ENCODE results near the gene WBP2. TPM values are rescaled to one million over a fixed set of nuclear protein-coding genes. Genes with fewer than 3 reads are reported as not detected.
"Not testable (repeated sequence)": the region's sequence is repeated elsewhere in the genome, so short reads cannot be mapped to it uniquely, and the experiment has no call there.

WBP2 gene
- total and polyA plus RNA-seq, 8 donors = 56.0 to 106 (median 67.9) TPM

GRCh38 chr17:75864448-75864871 is 9.3 kb upstream of the WBP2 start:
- Histone ChIP-seq H3K27ac (peak overlapping the region in 1 of 4 donors; percentile 15), H3K4me3 (no peak overlapping the region), H3K36me3 (no peaks in the 10 kb centered on the region), H3K9me3 (no peaks in the 10 kb centered on the region), H3K4me1 (no peaks in the 10 kb centered on the region), H3K27me3 (no peaks in the 10 kb centered on the region)
- DNase-seq (no peak), ATAC-seq (peak in 3 of 4 donors; percentile 45 to 51 (median 51)), FAIRE-seq (no peak)
- TF ChIP-seq CTCF (IDR thresholded peaks at IDR 0.05) = no peak
- intact Hi-C loops (cut with DNase I) = no loop called here
- WGBS, 2 donors = 75 to 80% methylated on average over 8 of the region's 8 CpGs

GRCh38 chr17:75861927-75862317 is 6.8 kb upstream of the WBP2 start:
- DNase-seq (no peak), ATAC-seq (peak in 1 of 4 donors; percentile 7), FAIRE-seq (no peak)
- no peaks in the 10 kb centered on the region for H3K4me1 ChIP-seq
- WGBS, 2 donors = 76 to 77% methylated on average over 9 of the region's 9 CpGs
- no peak overlapping the region for H3K4me3 ChIP-seq
- H3K27me3 ChIP-seq = no peaks in the 10 kb centered on the region
- H3K36me3 ChIP-seq = no peaks in the 10 kb centered on the region
- no peak for TF ChIP-seq CTCF (IDR thresholded peaks at IDR 0.05)
- no peak overlapping the region for H3K27ac ChIP-seq
- intact Hi-C loops (cut with DNase I) = no loop called here
- H3K9me3 ChIP-seq = no peaks in the 10 kb centered on the region

- H3K4me1 ChIP-seq; FAIRE-seq; H3K9me3 ChIP-seq; DNase-seq; H3K27me3 ChIP-seq; intact Hi-C loops (cut with DNase I); H3K36me3 ChIP-seq; H3K4me3 ChIP-seq; ATAC-seq: not testable (repeated sequence)
- H3K27ac ChIP-seq = peak overlapping the region in 2 of 4 donors; percentile 62 to 72
- WGBS, 2 donors = 84 to 88% methylated on average over 10 of the region's 10 CpGs
Observed at GRCh38 chr17:75859358-75859757, 4.2 kb upstream of the WBP2 start.

DNA sequence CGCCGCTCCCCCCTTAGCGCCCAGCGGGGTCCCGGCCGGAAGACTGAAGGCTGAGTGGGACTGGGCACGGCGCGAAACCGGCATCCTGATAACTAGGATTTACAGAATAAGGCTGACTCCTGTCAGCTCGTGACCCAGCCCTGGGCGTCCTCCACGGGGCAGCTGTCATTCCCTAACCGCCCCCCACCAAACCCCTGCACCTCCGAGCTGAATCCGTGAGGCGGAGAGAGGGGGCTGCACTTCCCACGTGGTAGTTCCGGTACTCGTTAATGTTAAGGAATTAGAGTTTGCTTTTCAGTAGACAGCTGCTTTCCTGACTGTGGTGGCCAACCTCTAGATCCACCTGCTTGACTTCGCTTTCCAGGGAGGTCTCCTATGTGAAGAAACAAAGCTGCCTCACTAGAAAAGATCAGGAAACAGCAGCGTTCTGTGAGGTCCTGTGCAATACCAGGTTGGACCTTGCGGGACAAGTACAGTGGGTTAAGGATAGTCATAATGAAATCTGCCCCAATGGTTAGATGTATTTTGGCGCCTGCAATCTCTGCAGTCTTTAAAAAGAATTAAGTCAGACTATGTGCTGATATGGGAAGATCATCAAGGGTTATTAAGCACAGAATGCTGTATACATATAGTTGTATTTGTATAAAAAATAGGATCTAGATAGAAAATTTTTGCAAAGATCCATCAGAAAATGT is 1.1 kb upstream of the WBP2 start:
- intact Hi-C loops (cut with DNase I) = no loop called here
- ATAC-seq (peak; percentile 13 to 33 (median 28)), FAIRE-seq (no peak), DNase-seq (no peak)
- Histone ChIP-seq H3K4me1 (peaks cover 7 to 13% (median 11%) of the 10 kb centered on the region in 3 donors), H3K9me3 (no peaks in the 10 kb centered on the region), H3K27ac (peak overlapping the region; percentile 95 to 100 (median 96)), H3K4me3 (peak overlapping the region; percentile 75 to 95 (median 86)), H3K36me3 (peaks cover 0 to 8% (median 4%) of the 10 kb centered on the region in 3 donors), H3K27me3 (no peaks in the 10 kb centered on the region)
- TF ChIP-seq CTCF (IDR thresholded peaks at IDR 0.05) = no peak
- WGBS, 2 donors = 2 to 3% methylated on average over 24 of the region's 24 CpGs

DNA sequence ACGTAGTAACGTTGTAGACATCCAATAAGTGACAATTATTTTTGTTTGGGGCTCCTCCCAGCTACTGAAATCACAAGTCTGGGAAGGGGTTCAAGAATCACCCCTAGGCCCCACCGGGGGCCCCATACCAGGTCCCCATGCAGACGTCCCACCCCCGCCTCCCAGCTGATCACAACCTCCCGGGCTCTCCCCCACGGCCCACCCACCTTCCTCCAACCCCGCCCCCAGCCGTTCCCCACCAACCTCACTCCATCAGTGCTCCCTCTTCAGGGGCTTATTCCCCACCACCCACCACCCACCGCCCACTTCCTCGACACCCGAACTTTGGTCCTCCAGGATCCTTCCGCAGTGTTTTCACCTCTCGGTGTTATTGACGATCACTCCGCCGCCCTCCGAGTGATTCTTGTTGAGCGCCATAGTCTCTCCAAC is 240 bp downstream of the WBP2 start:
- no peaks in the 10 kb centered on the region for H3K27me3 ChIP-seq
- FAIRE-seq (no peak), ATAC-seq (peak; percentile 1 to 15 (median 6)), DNase-seq (peak in 3 of 6 donors; percentile 52 to 77 (median 69))
- H3K27ac ChIP-seq = peak overlapping the region; percentile 84 to 100 (median 96)
- 1 to 2% methylated on average over 19 of the region's 19 CpGs for WGBS, 2 donors
- H3K9me3 ChIP-seq = no peaks in the 10 kb centered on the region
- peaks cover 0 to 19% (median 11%) of the 10 kb centered on the region in 3 donors for H3K36me3 ChIP-seq
- no peak for TF ChIP-seq CTCF (IDR thresholded peaks at IDR 0.05)
- intact Hi-C loops (cut with DNase I) = no loop called here
- H3K4me3 ChIP-seq = peak overlapping the region; percentile 31 to 87 (median 50)
- peaks cover 7 to 16% (median 11%) of the 10 kb centered on the region in 3 donors for H3K4me1 ChIP-seq

Measured in pancreas (tissue), 10 donors.